IMR-90 (cell line): ENCODE data around the gene CPN1. TPM values are rescaled to one million over a fixed set of nuclear protein-coding genes. Genes with fewer than 3 reads are reported as not detected.

Source experiments
- ATAC-seq: fragments of 200-7000 bp; cut with Tn5 transposase; 2 replicates; pipeline ENCODE4 v1.9.1; 2020; ENCODE audit warnings: low read depth, mild to moderate bottlenecking, moderate library complexity
- BruUV-seq: library from RNA; stranded (reverse); fragments of 400-500 nt; replicated peaks from 2 replicates; lab custom pipeline; 2021; lab: Mats Ljungman, UMichigan
- CTCF ChIA-PET: fragments of 300-600 bp; formaldehyde crosslinking; extraction: SDS; loops from one replicate; lab custom pipeline; 2021; ENCODE audit warnings: antibody characterized with exemption; lab: Yijun Ruan, JAX
- POLR2A ChIA-PET: fragments of 300-600 bp; sonication (Branson Sonifier 250); formaldehyde crosslinking; loops from one replicate; lab custom pipeline; 2022; ENCODE audit warnings: antibody characterized with exemption; ENCODE audit not compliant: unreplicated experiment; lab: Charles Lee
- DNase-seq: peaks from one replicate; pipeline ENCODE4 v3.0.0; 2013
- H2AFZ ChIP-seq: replicated peaks from 2 replicates; pipeline ENCODE3; 2013; ENCODE audit warnings: low read length, mild to moderate bottlenecking; ENCODE audit not compliant: poor library complexity
- H2AK5ac ChIP-seq: 2 replicates; pipeline ENCODE4 v1.6.1; 2013; ENCODE audit warnings: low read depth, low read length, inconsistent platforms
- H2AK9ac ChIP-seq: replicated peaks from 2 replicates; pipeline ENCODE3; 2013; ENCODE audit warnings: mild to moderate bottlenecking, low read depth, low read length, moderate library complexity; ENCODE audit not compliant: poor library complexity
- H2BK120ac ChIP-seq: 2 replicates; pipeline ENCODE4 v1.6.1; 2013; ENCODE audit warnings: low read depth, low read length, inconsistent platforms
- H2BK15ac ChIP-seq: 3 replicates; pipeline ENCODE4 v1.6.1; 2013; ENCODE audit warnings: low read depth, low read length, inconsistent platforms
- H2BK20ac ChIP-seq: 2 replicates; pipeline ENCODE4 v1.6.1; 2013; ENCODE audit warnings: low read depth, mild to moderate bottlenecking, inconsistent platforms, low read length, moderate library complexity
- H2BK5ac ChIP-seq: 2 replicates; pipeline ENCODE4 v1.6.1; 2013; ENCODE audit warnings: mild to moderate bottlenecking, low read depth, low read length, inconsistent platforms; ENCODE audit not compliant: poor library complexity, severe bottlenecking
- H3K14ac ChIP-seq: replicated peaks from 2 replicates; pipeline ENCODE4 v1.6.1; 2013; ENCODE audit warnings: low read depth, low read length, inconsistent platforms
- H3K18ac ChIP-seq: 2 replicates; pipeline ENCODE4 v1.6.1; 2013; ENCODE audit warnings: low read depth, low read length, control low read depth
- H3K23ac ChIP-seq: 2 replicates; pipeline ENCODE4 v1.6.1; 2013; ENCODE audit warnings: low read depth, low read length, inconsistent platforms
- H3K27ac ChIP-seq: 2 replicates; pipeline ENCODE4 v1.5.1; 2013; ENCODE audit warnings: mild to moderate bottlenecking, control low read depth, low read length; ENCODE audit not compliant: insufficient read depth
- H3K27me3 ChIP-seq: 2 replicates; pipeline ENCODE4 v1.6.1; 2013; ENCODE audit warnings: low read length; ENCODE audit not compliant: control insufficient read depth, insufficient read depth
- H3K36me3 ChIP-seq: 2 replicates; pipeline ENCODE4 v1.6.1; 2013; ENCODE audit warnings: low read length, mixed read lengths; ENCODE audit not compliant: control insufficient read depth, insufficient read depth
- H3K4ac ChIP-seq: 2 replicates; pipeline ENCODE4 v1.6.1; 2013; ENCODE audit warnings: low read depth, low read length, inconsistent platforms
- H3K4me1 ChIP-seq: 2 replicates; pipeline ENCODE4 v1.6.1; 2013; ENCODE audit warnings: low read length, mixed read lengths; ENCODE audit not compliant: control insufficient read depth, insufficient read depth
- H3K4me2 ChIP-seq: 2 replicates; pipeline ENCODE4 v1.6.1; 2013; ENCODE audit warnings: low read depth, mild to moderate bottlenecking, control low read depth, low read length, moderate library complexity
- H3K4me3 ChIP-seq: 2 replicates; pipeline ENCODE4 v1.5.1; 2013; ENCODE audit warnings: low read depth, mild to moderate bottlenecking, control low read depth, low read length, moderate library complexity; ENCODE audit not compliant: insufficient read depth
- H3K56ac ChIP-seq: 2 replicates; pipeline ENCODE4 v1.6.1; 2013; ENCODE audit warnings: low read length, inconsistent platforms; ENCODE audit not compliant: insufficient read depth; ENCODE audit errors: extremely low read depth
- H3K79me1 ChIP-seq, 2 experiments: 2 replicates each; pipeline ENCODE4 v1.6.1; 2013; ENCODE audit warnings: low read length in 2 of 2, inconsistent platforms in 1 of 2, low read depth in 1 of 2
- H3K9ac ChIP-seq: 2 replicates; pipeline ENCODE4 v1.6.1; 2013; ENCODE audit warnings: low read depth, low read length, control low read depth
- H3K9me1 ChIP-seq: 2 replicates; pipeline ENCODE4 v1.6.1; 2013; ENCODE audit warnings: low read length, inconsistent platforms; ENCODE audit not compliant: insufficient read depth
- H3K9me3 ChIP-seq: 2 replicates; pipeline ENCODE4 v1.6.1; 2013; ENCODE audit warnings: low read length; ENCODE audit not compliant: control insufficient read depth, insufficient read depth
- H4K20me1 ChIP-seq: 2 replicates; pipeline ENCODE4 v1.6.1; 2013; ENCODE audit warnings: low read length, inconsistent platforms; ENCODE audit not compliant: insufficient read depth
- H4K5ac ChIP-seq: 2 replicates; pipeline ENCODE4 v1.6.1; 2013; ENCODE audit warnings: mild to moderate bottlenecking, low read depth, low read length, control low read depth
- H4K8ac ChIP-seq, 2 experiments: 2 replicates each; pipeline ENCODE4 v1.6.1; 2013; ENCODE audit warnings: low read depth in 2 of 2, low read length in 2 of 2, control low read depth in 1 of 2, inconsistent platforms in 1 of 2
- H4K91ac ChIP-seq: 2 replicates; pipeline ENCODE4 v1.6.1; 2013; ENCODE audit warnings: low read depth, low read length, inconsistent platforms; ENCODE audit not compliant: insufficient read depth
- BHLHE40 ChIP-seq: fragments of 150-350 bp; IDR thresholded peaks from 2 replicates; pipeline ENCODE4 v1.6.1; 2016; ENCODE audit warnings: mild to moderate bottlenecking, low read depth, low read length
- CEBPB ChIP-seq: IDR thresholded peaks from 2 replicates; pipeline ENCODE4 v1.6.1; 2012; ENCODE audit warnings: low read depth, low read length, improper control_type of control experiment
- CHD1 ChIP-seq: IDR thresholded peaks from 2 replicates; pipeline ENCODE4 v1.6.1; 2012; ENCODE audit warnings: low read depth, low read length, improper control_type of control experiment
- CTCF ChIP-seq: conservative IDR thresholded peaks from 2 replicates; pipeline ENCODE4 v1.5.1; 2012; ENCODE audit warnings: mild to moderate bottlenecking, low read depth, low read length, improper control_type of control experiment
- MAFK ChIP-seq: IDR thresholded peaks from 2 replicates; pipeline ENCODE4 v1.6.1; 2012; ENCODE audit warnings: low read depth, low read length, improper control_type of control experiment
- MAZ ChIP-seq: IDR thresholded peaks from 2 replicates; pipeline ENCODE4 v1.6.1; 2012; ENCODE audit warnings: low read depth, mild to moderate bottlenecking, low read length, improper control_type of control experiment, moderate library complexity, borderline replicate concordance
- NFE2L2 ChIP-seq: fragments of 150-350 bp; IDR thresholded peaks from 2 replicates; pipeline ENCODE4 v1.6.1; 2016; ENCODE audit warnings: low read depth, mild to moderate bottlenecking, low read length
- POLR2A ChIP-seq: IDR thresholded peaks from 2 replicates; pipeline ENCODE4 v1.6.1; 2012; ENCODE audit warnings: mild to moderate bottlenecking, low read depth, low read length
- RAD21 ChIP-seq: IDR thresholded peaks from 2 replicates; pipeline ENCODE4 v1.6.1; 2012; ENCODE audit warnings: low read length, improper control_type of control experiment
- RCOR1 ChIP-seq: IDR thresholded peaks from 2 replicates; pipeline ENCODE4 v1.6.1; 2012; ENCODE audit warnings: mild to moderate bottlenecking, low read length, improper control_type of control experiment; ENCODE audit not compliant: insufficient replicate concordance
- RFX5 ChIP-seq: IDR thresholded peaks from 2 replicates; pipeline ENCODE4 v1.8.0; 2012; ENCODE audit warnings: low read depth, mild to moderate bottlenecking, low read length, moderate library complexity
- SMC3 ChIP-seq: fragments of 150-350 bp; IDR thresholded peaks from 2 replicates; pipeline ENCODE4 v1.6.1; 2016; ENCODE audit warnings: low read depth, mild to moderate bottlenecking, antibody characterized with exemption, low read length, moderate library complexity
- WGBS, 2 experiments: methylation state at CpG; one replicate each; pipeline versions ENCODE4 v1.1.5 to v1.1.7; 2013; ENCODE audit warnings: missing lambda C conversion rate in 2 of 2; ENCODE audit not compliant: insufficient read length in 1 of 2; ENCODE audit errors: extremely low coverage in 2 of 2; 5-methylcytosine and 5-hydroxymethylcytosine counted together
- dilution Hi-C: fragments of 300-500 bp; cut with HindIII; formaldehyde crosslinking; loops from one replicate; pipeline ENCODE4 v1.14.3; 2018; ENCODE audit warnings: low sequenced_read_pairs; ENCODE audit not compliant: unreplicated experiment
- in situ Hi-C: fragments of 300-500 bp; cut with MboI; formaldehyde crosslinking; loops from 3 replicates; pipeline ENCODE4 v1.14.3; 2019; ENCODE audit warnings: low sequenced_read_pairs, inconsistent platforms, mixed read lengths
- intact Hi-C: fragments of 100-400 bp; cut with micrococcal nuclease; formaldehyde crosslinking; loops from 2 replicates; pipeline ENCODE4 v1.10.0; 2022
- polyA plus RNA-seq, 3 experiments: library from polyadenylated mRNA; depleted of rRNA; stranded (reverse); fragments of >200 nt; gene quantifications; 2 replicates each; pipeline ENCODE4 v1.2.3, GENCODE V29; 2012; ENCODE audit warnings: low replicate concordance in 1 of 3
- total RNA-seq: library from RNA; depleted of rRNA; stranded (reverse); fragments of >200 nt; gene quantifications from 2 replicates; pipeline ENCODE4 v1.2.3, GENCODE V29; 2012
- TF ChIP-seq, protein P1 (sequence below): fragments of 150-350 bp; IDR thresholded peaks from 2 replicates; pipeline ENCODE4 v1.6.1; 2017; ENCODE audit warnings: mild to moderate bottlenecking, antibody characterized with exemption, low read length, low read depth
- TF ChIP-seq, protein P2 (sequence below): fragments of 150-350 bp; IDR thresholded peaks from 2 replicates; pipeline ENCODE4 v1.6.1; 2016; ENCODE audit warnings: low read depth, mild to moderate bottlenecking, low read length, moderate library complexity, borderline replicate concordance

CPN1 gene
- total and polyA plus RNA-seq, 2 of the 4 experiments (the other 2 are of a cell fraction) = not detected

GRCh38 chr10:100043344-100043743 lies 38.3 kb downstream of the CPN1 start:
- Histone ChIP-seq H3K56ac (no peak overlapping the region), H4K20me1 (no peaks in the 10 kb centered on the region), H3K4me2 (no peak overlapping the region), H2BK5ac (no peak overlapping the region), H3K9me3 (no peaks in the 10 kb centered on the region), H2BK120ac (peak overlapping the region; percentile 7; the same call in 1 of the 2 replicates), H3K9me1 (no peaks in the 10 kb centered on the region), H3K4me1 (peaks cover 4% of the 10 kb centered on the region), H3K23ac (no peak overlapping the region), H2AK5ac (peak overlapping the region; percentile 77; the same call in 1 of the 2 replicates), H3K14ac (no peak overlapping the region; the same call in none of the 2 replicates), H3K9ac (no peak overlapping the region), H2AK9ac (no peak overlapping the region), H2BK20ac (no peak overlapping the region), H4K8ac (0 out of 4 replicates have a peak overlapping the region, but pooled peaks of 1 of the 2 experiments have one; percentile 69), H4K5ac (no peak overlapping the region), H3K79me1 (no peaks in the 10 kb centered on the region), H3K27ac (no peak overlapping the region), H3K4me3 (no peak overlapping the region), H3K4ac (peak overlapping the region; percentile 42), H3K18ac (no peak overlapping the region; the same call in 1 of the 2 replicates), H2AFZ (no peak overlapping the region), H3K27me3 (no peaks in the 10 kb centered on the region), H4K91ac (no peak overlapping the region), H2BK15ac (no peak overlapping the region; the same call in 2 of the 3 replicates), H3K36me3 (no peaks in the 10 kb centered on the region)
- in situ Hi-C loops = loop anchor here (10.0 kb wide), 1 partner anchor 79 kb away; no protein-coding TSS in a partner anchor
- no TSS peak for BruUV-seq
- TF ChIP-seq, protein P1, sequence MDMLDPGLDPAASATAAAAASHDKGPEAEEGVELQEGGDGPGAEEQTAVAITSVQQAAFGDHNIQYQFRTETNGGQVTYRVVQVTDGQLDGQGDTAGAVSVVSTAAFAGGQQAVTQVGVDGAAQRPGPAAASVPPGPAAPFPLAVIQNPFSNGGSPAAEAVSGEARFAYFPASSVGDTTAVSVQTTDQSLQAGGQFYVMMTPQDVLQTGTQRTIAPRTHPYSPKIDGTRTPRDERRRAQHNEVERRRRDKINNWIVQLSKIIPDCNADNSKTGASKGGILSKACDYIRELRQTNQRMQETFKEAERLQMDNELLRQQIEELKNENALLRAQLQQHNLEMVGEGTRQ = no peak
- TF ChIP-seq, protein P2, sequence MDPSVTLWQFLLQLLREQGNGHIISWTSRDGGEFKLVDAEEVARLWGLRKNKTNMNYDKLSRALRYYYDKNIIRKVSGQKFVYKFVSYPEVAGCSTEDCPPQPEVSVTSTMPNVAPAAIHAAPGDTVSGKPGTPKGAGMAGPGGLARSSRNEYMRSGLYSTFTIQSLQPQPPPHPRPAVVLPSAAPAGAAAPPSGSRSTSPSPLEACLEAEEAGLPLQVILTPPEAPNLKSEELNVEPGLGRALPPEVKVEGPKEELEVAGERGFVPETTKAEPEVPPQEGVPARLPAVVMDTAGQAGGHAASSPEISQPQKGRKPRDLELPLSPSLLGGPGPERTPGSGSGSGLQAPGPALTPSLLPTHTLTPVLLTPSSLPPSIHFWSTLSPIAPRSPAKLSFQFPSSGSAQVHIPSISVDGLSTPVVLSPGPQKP = no peak
- TF ChIP-seq MAZ (no peak), CHD1 (no peak), POLR2A (no peak), MAFK (no peak), RCOR1 (no peak), CTCF (no peak), CEBPB (no peak), RFX5 (no peak), BHLHE40 (no peak), NFE2L2 (no peak), SMC3 (no peak), RAD21 (no peak)
- DNase-seq (no peak), ATAC-seq (no peak)
- POLR2A ChIA-PET = no interaction called here
- WGBS, 2 experiments = no CpG with 5 or more reads among the region's 2 CpGs
- CTCF ChIA-PET = interaction anchor here (0.7 to 1.2 kb wide), 2 partner anchors 10 to 198 kb away, joined by 3 read pairs; no protein-coding TSS in a partner anchor
- dilution Hi-C loops = no loop called here
- intact Hi-C loops = loop anchor here (10.0 kb wide), 1 partner anchor 309 kb away; the partner anchor contains the start of genes COX15 and CUTC
